SK-N-SH treated with all-trans-retinoic acid at 6 μM for 48 hours (cell line): ENCODE results near the gene PPP6R2.

Experiments
- ATAC-seq: fragments of 200-7000 bp; cut with Tn5 transposase; 3 replicates; pipeline ENCODE4 v1.9.1; 2020; ENCODE audit warnings: mild to moderate bottlenecking, moderate library complexity
- BACH2 ChIP-seq: fragments of 250-450 bp; sonication (Bioruptor Pico); IDR thresholded peaks from 2 replicates; pipeline ENCODE4 v1.9.0; 2021; ENCODE audit warnings: mild to moderate bottlenecking, borderline replicate concordance
- CSDC2 ChIP-seq: fragments of 250-450 bp; sonication (Bioruptor Pico); IDR thresholded peaks from 2 replicates; pipeline ENCODE4 v1.5.0; 2020; ENCODE audit warnings: mild to moderate bottlenecking, moderate library complexity
- ESRRG ChIP-seq: fragments of 250-450 bp; sonication (Bioruptor Pico); IDR thresholded peaks from 2 replicates; pipeline ENCODE4 v1.6.1; 2021; ENCODE audit warnings: mild to moderate bottlenecking
- ISL1 ChIP-seq: fragments of 250-450 bp; sonication (Bioruptor Pico); IDR thresholded peaks from 2 replicates; pipeline ENCODE4 v2.1.2; 2022; ENCODE audit warnings: mild to moderate bottlenecking, moderate library complexity
- OSR1 ChIP-seq: fragments of 250-450 bp; sonication (Bioruptor Pico); IDR thresholded peaks from 2 replicates; pipeline ENCODE4 v1.8.0; 2022; ENCODE audit warnings: moderate library complexity, mild to moderate bottlenecking, inconsistent platforms
- PPARA ChIP-seq: fragments of 250-450 bp; sonication (Bioruptor Pico); IDR thresholded peaks from 2 replicates; pipeline ENCODE4 v1.5.0; 2020; ENCODE audit warnings: mild to moderate bottlenecking, borderline replicate concordance
- RARB ChIP-seq: fragments of 250-450 bp; sonication (Bioruptor Pico); IDR thresholded peaks from 2 replicates; pipeline ENCODE4 v1.8.0; 2021; ENCODE audit warnings: mild to moderate bottlenecking, moderate library complexity
- SNAI2 ChIP-seq: fragments of 250-450 bp; sonication (Bioruptor Pico); IDR thresholded peaks from 2 replicates; pipeline ENCODE4 v1.5.0; 2020; ENCODE audit warnings: mild to moderate bottlenecking, moderate library complexity
- TCF4 ChIP-seq: fragments of 250-450 bp; sonication (Bioruptor Pico); IDR thresholded peaks from 2 replicates; pipeline ENCODE4 v1.8.0; 2021; ENCODE audit warnings: mild to moderate bottlenecking, moderate library complexity, borderline replicate concordance
- TOX ChIP-seq: fragments of 250-450 bp; sonication (Bioruptor Pico); IDR thresholded peaks from 2 replicates; pipeline ENCODE4 v1.8.0; 2021; ENCODE audit warnings: mild to moderate bottlenecking, moderate library complexity, borderline replicate concordance
- ZC3H10 ChIP-seq: fragments of 250-450 bp; sonication (Bioruptor Pico); IDR thresholded peaks from 2 replicates; pipeline ENCODE4 v1.5.1; 2021; ENCODE audit warnings: mild to moderate bottlenecking, moderate library complexity
- ZFP3 ChIP-seq: fragments of 250-450 bp; sonication (Bioruptor Pico); IDR thresholded peaks from 2 replicates; pipeline ENCODE4 v1.5.0; 2020; ENCODE audit warnings: mild to moderate bottlenecking, moderate library complexity
- ZFP30 ChIP-seq: fragments of 450-650 bp; formaldehyde crosslinking; IDR thresholded peaks from 2 replicates; pipeline ENCODE4 v1.5.0; 2022; ENCODE audit warnings: mild to moderate bottlenecking, moderate library complexity
- ZNF565 ChIP-seq: fragments of 450-650 bp; formaldehyde crosslinking; conservative IDR thresholded peaks from 2 replicates; pipeline ENCODE4 v1.5.0; 2020; ENCODE audit warnings: low read depth, mild to moderate bottlenecking, moderate library complexity
- ZNF8 ChIP-seq: fragments of 450-650 bp; formaldehyde crosslinking; IDR thresholded peaks from 2 replicates; pipeline ENCODE4 v1.5.0; 2020; ENCODE audit warnings: mild to moderate bottlenecking, moderate library complexity
- TF ChIP-seq, protein P1 (sequence below): fragments of 250-450 bp; sonication (Bioruptor Pico); IDR thresholded peaks from 2 replicates; pipeline ENCODE4 v1.5.1; 2021; ENCODE audit warnings: mild to moderate bottlenecking, moderate library complexity
- TF ChIP-seq, protein P2 (sequence below): fragments of 250-450 bp; sonication (Bioruptor Pico); IDR thresholded peaks from 2 replicates; pipeline ENCODE4 v1.5.1; 2020; ENCODE audit warnings: low read depth, mild to moderate bottlenecking, moderate library complexity
- TF ChIP-seq, protein P3 (sequence below): fragments of 250-450 bp; sonication (Bioruptor Pico); IDR thresholded peaks from 2 replicates; pipeline ENCODE4 v1.8.0; 2021; ENCODE audit warnings: low read depth, mild to moderate bottlenecking, moderate library complexity, borderline replicate concordance
- TF ChIP-seq, protein P4 (sequence below): fragments of 250-450 bp; sonication (Bioruptor Pico); IDR thresholded peaks from 2 replicates; pipeline ENCODE4 v1.5.0; 2020; ENCODE audit warnings: mild to moderate bottlenecking, moderate library complexity
- TF ChIP-seq, protein P5 (sequence below): fragments of 250-450 bp; sonication (Bioruptor Pico); IDR thresholded peaks from 2 replicates; pipeline ENCODE4 v1.8.0; 2020; ENCODE audit warnings: mild to moderate bottlenecking, moderate library complexity, borderline replicate concordance

PPP6R2 gene

DNA sequence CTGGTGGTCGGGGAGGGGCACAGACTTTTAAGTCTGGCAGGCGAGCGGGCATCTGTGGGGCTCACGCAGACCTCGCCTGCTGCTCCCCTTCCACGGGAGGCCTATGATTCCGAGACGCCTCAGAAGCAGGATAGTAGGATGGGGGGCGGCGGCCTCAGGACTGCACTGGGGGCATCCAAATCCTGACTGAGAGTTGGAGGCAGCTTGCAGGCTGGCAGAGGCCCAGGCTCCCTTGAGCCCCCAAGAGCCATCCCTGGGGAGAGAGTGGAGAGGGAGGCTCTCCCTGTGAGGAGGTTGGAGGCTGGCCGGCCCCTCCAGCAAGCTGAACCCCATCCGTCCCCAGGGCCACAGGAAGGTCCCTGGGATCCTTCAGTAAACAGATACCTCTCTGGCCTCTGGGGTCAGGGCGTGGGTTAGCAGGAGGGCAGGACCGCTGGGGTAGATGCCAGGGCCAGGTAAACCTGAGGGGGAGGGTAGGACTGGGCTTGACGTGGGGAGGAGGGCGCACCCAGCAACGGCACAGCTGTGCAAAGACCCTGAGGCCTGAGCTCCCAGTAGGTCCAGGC lies 98.4 kb downstream of the PPP6R2 start:
- TF ChIP-seq, protein P1, sequence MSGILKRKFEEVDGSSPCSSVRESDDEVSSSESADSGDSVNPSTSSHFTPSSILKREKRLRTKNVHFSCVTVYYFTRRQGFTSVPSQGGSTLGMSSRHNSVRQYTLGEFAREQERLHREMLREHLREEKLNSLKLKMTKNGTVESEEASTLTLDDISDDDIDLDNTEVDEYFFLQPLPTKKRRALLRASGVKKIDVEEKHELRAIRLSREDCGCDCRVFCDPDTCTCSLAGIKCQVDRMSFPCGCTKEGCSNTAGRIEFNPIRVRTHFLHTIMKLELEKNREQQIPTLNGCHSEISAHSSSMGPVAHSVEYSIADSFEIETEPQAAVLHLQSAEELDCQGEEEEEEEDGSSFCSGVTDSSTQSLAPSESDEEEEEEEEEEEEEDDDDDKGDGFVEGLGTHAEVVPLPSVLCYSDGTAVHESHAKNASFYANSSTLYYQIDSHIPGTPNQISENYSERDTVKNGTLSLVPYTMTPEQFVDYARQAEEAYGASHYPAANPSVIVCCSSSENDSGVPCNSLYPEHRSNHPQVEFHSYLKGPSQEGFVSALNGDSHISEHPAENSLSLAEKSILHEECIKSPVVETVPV (CRISPR knock-in tag) = no peak
- no peak for TF ChIP-seq CSDC2 (CRISPR knock-in tag)
- TF ChIP-seq, protein P2, sequence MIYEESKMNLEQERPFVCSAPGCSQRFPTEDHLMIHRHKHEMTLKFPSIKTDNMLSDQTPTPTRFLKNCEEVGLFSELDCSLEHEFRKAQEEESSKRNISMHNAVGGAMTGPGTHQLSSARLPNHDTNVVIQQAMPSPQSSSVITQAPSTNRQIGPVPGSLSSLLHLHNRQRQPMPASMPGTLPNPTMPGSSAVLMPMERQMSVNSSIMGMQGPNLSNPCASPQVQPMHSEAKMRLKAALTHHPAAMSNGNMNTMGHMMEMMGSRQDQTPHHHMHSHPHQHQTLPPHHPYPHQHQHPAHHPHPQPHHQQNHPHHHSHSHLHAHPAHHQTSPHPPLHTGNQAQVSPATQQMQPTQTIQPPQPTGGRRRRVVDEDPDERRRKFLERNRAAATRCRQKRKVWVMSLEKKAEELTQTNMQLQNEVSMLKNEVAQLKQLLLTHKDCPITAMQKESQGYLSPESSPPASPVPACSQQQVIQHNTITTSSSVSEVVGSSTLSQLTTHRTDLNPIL = no peak
- TF ChIP-seq OSR1 (CRISPR knock-in tag) = no peak
- TF ChIP-seq, protein P3, sequence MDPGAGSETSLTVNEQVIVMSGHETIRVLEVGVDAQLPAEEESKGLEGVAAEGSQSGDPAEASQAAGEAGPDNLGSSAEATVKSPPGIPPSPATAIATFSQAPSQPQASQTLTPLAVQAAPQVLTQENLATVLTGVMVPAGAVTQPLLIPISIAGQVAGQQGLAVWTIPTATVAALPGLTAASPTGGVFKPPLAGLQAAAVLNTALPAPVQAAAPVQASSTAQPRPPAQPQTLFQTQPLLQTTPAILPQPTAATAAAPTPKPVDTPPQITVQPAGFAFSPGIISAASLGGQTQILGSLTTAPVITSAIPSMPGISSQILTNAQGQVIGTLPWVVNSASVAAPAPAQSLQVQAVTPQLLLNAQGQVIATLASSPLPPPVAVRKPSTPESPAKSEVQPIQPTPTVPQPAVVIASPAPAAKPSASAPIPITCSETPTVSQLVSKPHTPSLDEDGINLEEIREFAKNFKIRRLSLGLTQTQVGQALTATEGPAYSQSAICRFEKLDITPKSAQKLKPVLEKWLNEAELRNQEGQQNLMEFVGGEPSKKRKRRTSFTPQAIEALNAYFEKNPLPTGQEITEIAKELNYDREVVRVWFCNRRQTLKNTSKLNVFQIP = no peak
- no peak for TF ChIP-seq ZFP30
- TF ChIP-seq BACH2 = no peak
- no peak for TF ChIP-seq ZNF8 (CRISPR knock-in tag)
- TF ChIP-seq, all 23 proteins: peak for 0
- ATAC-seq = no peak

DNA sequence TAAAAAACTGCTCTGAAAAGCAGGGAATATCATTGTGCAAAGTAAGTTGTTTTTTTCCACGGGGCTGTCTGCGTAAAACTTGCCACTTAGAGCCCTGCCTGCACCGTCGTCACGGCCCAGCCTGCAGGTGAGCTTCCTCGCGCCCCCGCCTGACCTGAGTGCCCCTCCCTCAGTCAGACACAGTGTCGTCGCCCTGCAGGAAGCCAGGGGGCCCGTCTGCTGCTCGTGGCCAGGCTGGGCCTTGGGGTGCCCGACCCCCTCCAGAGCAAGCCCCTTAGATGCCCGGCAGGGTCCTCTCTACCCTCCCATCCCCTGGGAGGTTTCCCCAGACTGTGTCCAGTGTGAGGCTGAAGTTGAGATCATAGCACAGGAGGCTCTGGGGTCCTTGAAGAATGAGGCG lies 100.1 kb downstream of the PPP6R2 start:
- no peak for ATAC-seq
- no peak for TF ChIP-seq CSDC2 (CRISPR knock-in tag)
- TF ChIP-seq ZFP30 = no peak
- TF ChIP-seq, protein P1 (CRISPR knock-in tag) = no peak
- TF ChIP-seq TOX (CRISPR knock-in tag) = no peak
- no peak for TF ChIP-seq SNAI2 (CRISPR knock-in tag)
- TF ChIP-seq TCF4 = no peak
- no peak for TF ChIP-seq ISL1 (CRISPR knock-in tag)
- TF ChIP-seq BACH2 = no peak
- no peak for TF ChIP-seq ESRRG (CRISPR knock-in tag)
- TF ChIP-seq ZC3H10 (CRISPR knock-in tag) = no peak
- no peak for TF ChIP-seq ZFP3
- TF ChIP-seq, protein P2 = no peak
- TF ChIP-seq RARB (CRISPR knock-in tag) = no peak
- no peak for TF ChIP-seq OSR1 (CRISPR knock-in tag)
- TF ChIP-seq, protein P4, sequence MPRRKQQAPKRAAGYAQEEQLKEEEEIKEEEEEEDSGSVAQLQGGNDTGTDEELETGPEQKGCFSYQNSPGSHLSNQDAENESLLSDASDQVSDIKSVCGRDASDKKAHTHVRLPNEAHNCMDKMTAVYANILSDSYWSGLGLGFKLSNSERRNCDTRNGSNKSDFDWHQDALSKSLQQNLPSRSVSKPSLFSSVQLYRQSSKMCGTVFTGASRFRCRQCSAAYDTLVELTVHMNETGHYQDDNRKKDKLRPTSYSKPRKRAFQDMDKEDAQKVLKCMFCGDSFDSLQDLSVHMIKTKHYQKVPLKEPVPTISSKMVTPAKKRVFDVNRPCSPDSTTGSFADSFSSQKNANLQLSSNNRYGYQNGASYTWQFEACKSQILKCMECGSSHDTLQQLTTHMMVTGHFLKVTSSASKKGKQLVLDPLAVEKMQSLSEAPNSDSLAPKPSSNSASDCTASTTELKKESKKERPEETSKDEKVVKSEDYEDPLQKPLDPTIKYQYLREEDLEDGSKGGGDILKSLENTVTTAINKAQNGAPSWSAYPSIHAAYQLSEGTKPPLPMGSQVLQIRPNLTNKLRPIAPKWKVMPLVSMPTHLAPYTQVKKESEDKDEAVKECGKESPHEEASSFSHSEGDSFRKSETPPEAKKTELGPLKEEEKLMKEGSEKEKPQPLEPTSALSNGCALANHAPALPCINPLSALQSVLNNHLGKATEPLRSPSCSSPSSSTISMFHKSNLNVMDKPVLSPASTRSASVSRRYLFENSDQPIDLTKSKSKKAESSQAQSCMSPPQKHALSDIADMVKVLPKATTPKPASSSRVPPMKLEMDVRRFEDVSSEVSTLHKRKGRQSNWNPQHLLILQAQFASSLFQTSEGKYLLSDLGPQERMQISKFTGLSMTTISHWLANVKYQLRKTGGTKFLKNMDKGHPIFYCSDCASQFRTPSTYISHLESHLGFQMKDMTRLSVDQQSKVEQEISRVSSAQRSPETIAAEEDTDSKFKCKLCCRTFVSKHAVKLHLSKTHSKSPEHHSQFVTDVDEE = no peak
- TF ChIP-seq PPARA (CRISPR knock-in tag) = no peak
- TF ChIP-seq, protein P5, sequence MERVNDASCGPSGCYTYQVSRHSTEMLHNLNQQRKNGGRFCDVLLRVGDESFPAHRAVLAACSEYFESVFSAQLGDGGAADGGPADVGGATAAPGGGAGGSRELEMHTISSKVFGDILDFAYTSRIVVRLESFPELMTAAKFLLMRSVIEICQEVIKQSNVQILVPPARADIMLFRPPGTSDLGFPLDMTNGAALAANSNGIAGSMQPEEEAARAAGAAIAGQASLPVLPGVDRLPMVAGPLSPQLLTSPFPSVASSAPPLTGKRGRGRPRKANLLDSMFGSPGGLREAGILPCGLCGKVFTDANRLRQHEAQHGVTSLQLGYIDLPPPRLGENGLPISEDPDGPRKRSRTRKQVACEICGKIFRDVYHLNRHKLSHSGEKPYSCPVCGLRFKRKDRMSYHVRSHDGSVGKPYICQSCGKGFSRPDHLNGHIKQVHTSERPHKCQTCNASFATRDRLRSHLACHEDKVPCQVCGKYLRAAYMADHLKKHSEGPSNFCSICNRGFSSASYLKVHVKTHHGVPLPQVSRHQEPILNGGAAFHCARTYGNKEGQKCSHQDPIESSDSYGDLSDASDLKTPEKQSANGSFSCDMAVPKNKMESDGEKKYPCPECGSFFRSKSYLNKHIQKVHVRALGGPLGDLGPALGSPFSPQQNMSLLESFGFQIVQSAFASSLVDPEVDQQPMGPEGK = no peak
- TF ChIP-seq ZNF565 (CRISPR knock-in tag) = no peak
